GM13976 (cell line): ENCODE measurements around the gene TBCCD1.

ENCODE experiments used
- DNase-seq: peaks from one replicate; pipeline ENCODE4 v3.0.0; 2012; ENCODE audit warnings: low spot score
- CTCF ChIP-seq: IDR thresholded peaks from 2 replicates; pipeline ENCODE4 v1.5.1; 2012; ENCODE audit warnings: borderline replicate concordance, mild to moderate bottlenecking; ENCODE audit not compliant: insufficient read depth; ENCODE audit errors: extremely low read depth, missing control alignments, control extremely low read depth
- in situ Hi-C: fragments of 300-500 bp; cut with MboI; formaldehyde crosslinking; loops from one replicate; pipeline ENCODE4 v1.12.0; 2022; ENCODE audit warnings: low sequenced_read_pairs, mixed read lengths, inconsistent platforms; ENCODE audit not compliant: unreplicated experiment

Gene TBCCD1

GRCh38 chr3:186566772-186567071 lies 417 bp downstream of the TBCCD1 start:
- no peak for DNase-seq
- in situ Hi-C loops: no loop called here
- TF ChIP-seq CTCF: no peak

- DNase-seq: no peak
- no peak for TF ChIP-seq CTCF
- in situ Hi-C loops: no loop called here
These were observed 2.6 kb downstream of the TBCCD1 start for GRCh38 chr3:186564586-186564985.

GRCh38 chr3:186552408-186553031 lies 14.6 kb downstream of the TBCCD1 start:
- in situ Hi-C loops: no loop called here
- no peak for TF ChIP-seq CTCF
- no peak for DNase-seq

GRCh38 chr3:186551387-186551786 lies 15.8 kb downstream of the TBCCD1 start:
- no peak for DNase-seq
- TF ChIP-seq CTCF: no peak
- in situ Hi-C loops: no loop called here

GRCh38 chr3:186549497-186549896 lies 17.6 kb downstream of the TBCCD1 start:
- no peak for DNase-seq
- no peak for TF ChIP-seq CTCF
- in situ Hi-C loops: no loop called here

- TF ChIP-seq CTCF: no peak
- DNase-seq: no peak
- in situ Hi-C loops: no loop called here
These were observed 22.9 kb downstream of the TBCCD1 start, which contains the start of gene CRYGS for GRCh38 chr3:186544281-186544680. CRYGS (minus strand) TSS chr3:186544380; CDS start chr3:186544326, 54 bp downstream.
